Peyer's patch (tissue), 4 donors: ENCODE results near the gene UCHL5.

ENCODE experiments used
- POLR2A ChIP-seq, 2 donors: fragments of 450-650 bp; IDR thresholded peaks; one replicate each; pipeline ENCODE4 v1.5.1; 2017; ENCODE audit warnings: antibody characterized with exemption in 2 of 2, mild to moderate bottlenecking in 2 of 2, moderate library complexity in 2 of 2
- TF ChIP-seq, protein P1 (sequence below), 6 experiments: fragments of 450-650 bp in 4 of 6; fragments of 200-600 bp in 2 of 6; sonication (generic) in 1 of 6; IDR thresholded peaks; one replicate each; pipeline ENCODE4 v1.5.1; 2017 to 2019; ENCODE audit warnings: antibody characterized with exemption in 6 of 6, mild to moderate bottlenecking in 3 of 6, moderate library complexity in 1 of 6

DNA sequence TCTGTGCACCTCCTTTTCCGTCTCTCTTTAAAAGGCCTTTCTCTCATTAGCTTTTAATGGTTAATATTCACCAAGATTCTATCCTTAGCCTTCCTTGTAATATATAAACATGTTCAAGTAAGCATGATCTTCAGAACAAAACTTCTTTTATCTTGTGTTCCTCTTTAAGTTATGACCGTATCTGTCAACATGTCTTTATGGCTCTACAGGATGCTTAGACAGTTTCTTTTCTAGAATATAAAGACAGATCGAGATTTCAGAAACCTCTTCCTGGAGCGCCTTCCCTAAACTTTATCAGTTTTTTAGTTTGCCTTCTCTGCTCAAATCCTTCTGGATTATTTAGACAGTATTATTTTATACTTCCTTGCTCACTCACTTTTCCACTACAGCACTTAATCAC, 7.4 kb upstream of the UCHL5 start:
- TF ChIP-seq, protein P1, sequence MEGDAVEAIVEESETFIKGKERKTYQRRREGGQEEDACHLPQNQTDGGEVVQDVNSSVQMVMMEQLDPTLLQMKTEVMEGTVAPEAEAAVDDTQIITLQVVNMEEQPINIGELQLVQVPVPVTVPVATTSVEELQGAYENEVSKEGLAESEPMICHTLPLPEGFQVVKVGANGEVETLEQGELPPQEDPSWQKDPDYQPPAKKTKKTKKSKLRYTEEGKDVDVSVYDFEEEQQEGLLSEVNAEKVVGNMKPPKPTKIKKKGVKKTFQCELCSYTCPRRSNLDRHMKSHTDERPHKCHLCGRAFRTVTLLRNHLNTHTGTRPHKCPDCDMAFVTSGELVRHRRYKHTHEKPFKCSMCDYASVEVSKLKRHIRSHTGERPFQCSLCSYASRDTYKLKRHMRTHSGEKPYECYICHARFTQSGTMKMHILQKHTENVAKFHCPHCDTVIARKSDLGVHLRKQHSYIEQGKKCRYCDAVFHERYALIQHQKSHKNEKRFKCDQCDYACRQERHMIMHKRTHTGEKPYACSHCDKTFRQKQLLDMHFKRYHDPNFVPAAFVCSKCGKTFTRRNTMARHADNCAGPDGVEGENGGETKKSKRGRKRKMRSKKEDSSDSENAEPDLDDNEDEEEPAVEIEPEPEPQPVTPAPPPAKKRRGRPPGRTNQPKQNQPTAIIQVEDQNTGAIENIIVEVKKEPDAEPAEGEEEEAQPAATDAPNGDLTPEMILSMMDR (IDR thresholded peaks at IDR 0.05): no peak
- no peak for TF ChIP-seq POLR2A (IDR thresholded peaks at IDR 0.05)
